Non-pigmented ciliary epithelial cell (primary cell): ENCODE results near the gene TUBE1.
"Not testable (repeated sequence)": the region's sequence is repeated elsewhere in the genome, so short reads cannot be mapped to it uniquely, and the experiment has no call there.

ENCODE experiments used
- DNase-seq: peaks from one replicate; pipeline ENCODE4 v3.0.0-alpha.2; 2010; ENCODE audit warnings: low read depth

Gene TUBE1

DNA sequence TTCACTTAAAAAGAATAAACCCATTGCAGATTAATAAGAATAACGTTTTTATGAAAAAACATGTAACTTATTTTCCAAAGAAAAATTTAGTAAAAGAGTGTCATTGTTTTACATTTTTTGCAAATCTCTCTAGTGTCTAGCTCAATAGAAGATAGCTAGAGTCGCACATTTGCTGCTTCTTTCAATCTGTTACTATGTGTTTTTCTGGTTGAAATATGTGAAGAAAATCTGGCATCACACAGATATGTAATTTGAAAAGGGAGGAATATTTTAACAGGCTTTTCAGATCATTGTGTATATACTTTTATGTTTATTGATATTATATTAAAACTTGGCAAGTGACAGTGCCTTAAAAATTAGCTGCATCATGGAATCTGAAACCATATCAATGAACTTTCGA is 24.3 kb downstream of the TUBE1 start:
- DNase-seq = no peak

DNA sequence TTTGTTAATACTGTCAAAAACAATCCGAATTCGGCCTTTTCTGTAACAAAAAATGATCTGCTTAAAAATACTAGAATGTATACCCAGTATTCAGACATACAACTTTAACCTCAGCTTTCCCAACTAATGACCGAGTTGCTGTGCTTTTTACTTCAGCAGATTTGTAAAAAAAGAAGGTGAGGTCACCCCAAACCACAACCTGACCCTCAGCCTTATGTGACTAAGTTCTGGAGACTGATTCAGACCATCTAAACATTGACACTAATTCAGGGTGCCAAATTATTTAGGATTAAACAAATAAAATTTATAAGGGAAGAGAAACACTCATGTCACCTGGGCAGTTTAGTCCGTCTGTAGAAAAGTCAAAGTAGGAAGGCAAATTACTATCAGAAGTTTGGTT is 25.7 kb downstream of the TUBE1 start:
- DNase-seq = no peak

DNA sequence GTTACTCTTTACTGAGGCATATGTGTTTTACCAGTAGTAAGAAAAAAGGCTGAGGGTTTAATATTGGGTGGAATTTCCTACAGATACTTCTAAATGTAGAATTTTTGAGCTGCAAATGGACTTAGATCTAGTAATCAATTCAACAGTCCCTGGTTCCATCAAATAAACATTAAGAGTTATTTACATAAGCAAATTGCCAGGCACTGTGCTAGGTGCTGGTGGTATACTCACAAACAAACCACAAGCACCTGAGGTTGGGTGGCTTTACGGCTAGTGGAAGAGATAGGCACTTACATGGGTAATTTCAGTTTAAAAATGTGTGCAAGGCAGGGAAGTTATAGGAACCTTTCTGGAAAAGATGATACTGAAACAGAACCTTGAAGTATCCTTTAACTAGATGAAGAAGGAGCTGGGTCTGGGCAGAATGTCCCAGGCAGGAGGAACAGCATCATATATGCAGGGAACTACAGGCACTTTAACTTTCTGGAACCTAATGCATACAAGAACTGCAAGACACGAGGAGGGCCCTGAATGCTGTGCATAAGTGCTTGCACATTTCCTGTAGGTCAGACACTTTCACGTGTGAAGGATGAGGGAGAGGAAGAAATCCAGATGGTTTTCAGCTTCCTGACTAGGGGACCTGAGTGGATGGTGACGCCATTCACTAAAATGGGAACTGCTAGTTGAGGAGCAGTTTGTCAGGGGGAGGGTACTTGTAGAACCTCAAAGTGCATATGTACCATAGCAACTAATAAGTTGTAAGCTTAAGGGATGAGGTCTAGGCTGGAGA is 28.8 kb downstream of the TUBE1 start:
- no peak for DNase-seq

DNA sequence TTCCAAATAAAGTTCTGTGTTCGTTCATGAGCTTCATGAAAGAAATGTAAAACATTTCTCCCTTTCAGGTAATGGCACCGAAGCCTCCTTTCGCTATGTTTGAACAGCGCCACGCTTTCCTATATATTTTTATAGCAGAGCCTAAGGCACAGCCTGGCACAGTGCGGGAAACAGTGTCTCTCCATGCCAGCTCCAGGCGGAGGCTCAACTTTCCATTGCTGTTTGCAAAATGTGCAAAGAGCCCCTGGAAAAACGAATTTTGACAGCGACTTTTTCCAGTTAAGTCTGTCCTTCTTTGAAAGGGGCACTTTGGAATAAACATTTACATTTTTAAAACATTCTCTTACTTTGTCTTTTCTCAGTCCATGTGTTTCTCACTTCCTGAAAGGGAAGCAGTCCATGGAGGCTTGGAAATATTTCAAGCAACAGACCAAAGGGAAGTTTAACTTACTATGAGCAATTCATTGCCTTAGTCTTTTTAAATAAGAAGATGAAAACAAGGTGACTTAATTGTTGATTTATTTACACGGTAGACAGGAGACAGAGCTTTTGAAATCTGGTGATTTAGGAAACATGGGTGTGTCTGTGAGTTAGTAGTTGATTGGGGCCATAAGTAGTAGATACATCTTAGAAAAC is 32.6 kb downstream of the TUBE1 start:
- no peak for DNase-seq

DNA sequence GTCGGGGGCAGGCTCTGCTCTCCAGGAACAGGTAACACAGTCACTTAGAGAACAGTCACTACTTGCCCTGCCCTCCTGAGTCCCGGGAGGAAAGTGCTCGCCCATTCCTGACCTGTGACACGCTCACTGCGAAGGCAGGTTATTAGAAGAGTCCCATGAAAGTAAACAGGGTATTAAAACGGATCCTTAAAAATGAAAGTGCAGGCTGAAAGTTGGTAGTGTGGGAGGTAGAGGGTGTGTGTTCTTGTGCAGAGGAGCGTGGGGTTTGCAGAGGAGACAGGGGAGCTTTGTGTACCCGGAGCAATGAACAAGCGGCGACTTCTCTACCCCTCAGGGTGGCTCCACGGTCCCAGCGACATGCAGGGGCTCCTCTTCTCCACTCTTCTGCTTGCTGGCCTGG is 33.3 kb downstream of the TUBE1 start, which contains the start of gene CCN6:
Gene CCN6, plus strand, starts transcription at position 104 of the 400 bp plus-strand sequence. Its CDS starts 254 bp downstream, at position 358.
- DNase-seq = no peak

DNA sequence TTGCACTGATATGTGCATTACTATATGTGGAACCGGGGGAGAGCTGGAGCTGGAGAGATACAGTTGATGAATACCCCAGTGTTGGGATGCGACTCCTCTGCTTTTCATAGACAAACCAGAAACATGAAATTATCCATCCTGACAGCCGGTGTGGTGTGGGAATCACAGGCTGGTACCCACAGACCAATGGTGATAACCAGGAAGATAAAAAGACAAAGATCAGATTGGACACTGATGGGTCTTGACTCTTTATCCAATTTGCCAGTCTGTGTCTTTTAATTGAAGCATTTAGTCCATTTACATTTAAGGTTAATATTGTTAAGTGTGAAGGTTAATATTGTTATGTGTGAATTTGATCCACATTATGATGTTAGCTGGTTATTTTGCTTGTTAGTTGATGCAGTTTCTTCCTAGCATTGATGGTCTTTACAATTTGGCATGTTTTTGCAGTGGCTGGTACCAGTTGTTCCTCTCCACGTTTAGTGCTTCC is 36.0 kb downstream of the TUBE1 start:
- not testable (repeated sequence) for DNase-seq

DNA sequence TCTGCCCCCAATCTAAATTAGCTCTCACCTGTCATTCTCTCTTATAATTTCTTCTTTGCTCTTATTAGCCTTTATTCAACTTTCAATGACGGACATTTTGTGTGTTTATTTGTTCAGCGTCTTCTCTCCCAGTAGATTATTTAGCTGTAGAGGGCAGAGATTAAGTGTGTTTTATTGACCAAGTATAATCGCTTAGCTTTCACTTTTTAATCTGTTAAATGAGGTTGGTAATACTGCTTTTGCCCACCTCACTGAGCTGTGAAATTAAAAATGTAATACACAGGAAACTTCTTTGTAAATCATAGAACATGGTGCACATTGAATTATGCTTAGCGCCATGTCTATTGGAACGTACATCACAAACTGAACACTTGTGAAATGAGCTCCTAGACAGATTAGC is 36.9 kb downstream of the TUBE1 start:
- DNase-seq = no peak

DNA sequence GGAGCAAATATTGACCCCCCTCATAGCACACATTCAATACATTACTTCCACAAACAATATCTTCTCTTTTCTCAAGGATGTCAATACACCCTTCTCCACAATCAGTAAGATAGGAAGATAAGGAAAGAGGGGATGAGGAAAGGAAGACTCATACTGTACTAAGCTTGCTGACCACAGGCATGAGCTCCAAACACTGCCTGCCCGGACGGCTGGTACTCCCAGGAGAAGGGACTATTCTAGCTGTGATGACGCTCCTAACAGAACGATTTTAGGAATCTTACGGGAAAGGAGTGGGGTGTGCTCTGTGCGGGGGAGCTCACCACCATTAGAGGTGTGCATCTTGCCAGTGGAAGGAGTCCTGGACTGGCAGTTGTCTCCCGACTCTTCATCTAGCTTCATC is 37.3 kb downstream of the TUBE1 start:
- DNase-seq = no peak

DNA sequence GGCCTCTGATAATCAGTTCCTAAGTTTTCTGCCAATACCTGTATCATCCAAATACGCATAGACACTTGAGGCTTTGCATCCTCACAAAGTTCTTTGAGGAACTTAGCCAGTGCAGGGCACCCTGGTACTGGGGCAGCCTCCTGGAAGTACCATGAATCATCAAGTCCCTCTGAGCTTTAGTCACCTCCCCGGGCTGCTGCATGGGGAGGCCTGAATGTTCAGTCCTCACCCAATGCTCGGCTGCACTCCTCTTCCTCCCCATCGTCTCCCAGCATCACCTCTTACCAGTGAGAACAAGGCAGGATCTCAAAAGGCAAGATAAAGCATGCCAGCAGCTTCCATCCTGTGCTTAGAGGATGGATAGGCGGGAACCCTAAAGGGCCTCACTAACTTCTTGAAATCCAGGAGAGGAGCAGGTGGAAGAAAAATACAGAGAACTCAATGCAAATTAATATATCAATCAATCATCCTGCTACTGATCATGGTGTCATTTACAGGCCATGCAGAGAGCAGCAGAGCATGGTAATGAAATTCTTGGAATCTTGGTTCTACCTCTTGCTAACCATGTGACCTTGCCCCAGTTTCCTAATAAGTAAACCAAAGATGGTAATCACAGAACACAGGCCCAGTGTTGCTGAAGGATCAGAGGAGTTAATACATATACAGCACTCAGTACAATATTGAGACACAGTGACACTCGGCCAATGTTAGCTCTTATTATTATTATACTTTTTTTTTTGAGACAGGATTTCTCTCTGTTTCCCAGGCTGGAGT is 38.1 kb downstream of the TUBE1 start:
- DNase-seq = no peak

DNA sequence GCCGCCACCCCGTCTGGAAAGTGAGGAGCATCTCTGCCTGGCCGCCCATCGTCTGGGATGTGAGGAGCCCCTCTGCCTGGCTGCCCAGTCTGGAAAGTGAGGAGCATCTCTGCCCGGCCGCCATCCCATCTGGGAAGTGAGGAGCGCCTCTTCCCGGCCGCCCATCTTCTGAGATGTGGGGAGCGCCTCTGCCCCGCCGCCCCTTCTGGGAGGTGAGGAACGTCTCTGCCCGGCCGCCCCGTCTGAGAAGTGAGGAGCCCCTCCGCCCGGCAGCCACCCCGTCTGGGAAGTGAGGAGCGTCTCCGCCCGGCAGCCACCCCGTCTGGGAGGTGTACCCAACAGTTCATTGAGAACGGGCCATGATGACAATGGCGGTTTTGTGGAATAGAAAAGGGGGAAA is 39.8 kb downstream of the TUBE1 start:
- not testable (repeated sequence) for DNase-seq

DNA sequence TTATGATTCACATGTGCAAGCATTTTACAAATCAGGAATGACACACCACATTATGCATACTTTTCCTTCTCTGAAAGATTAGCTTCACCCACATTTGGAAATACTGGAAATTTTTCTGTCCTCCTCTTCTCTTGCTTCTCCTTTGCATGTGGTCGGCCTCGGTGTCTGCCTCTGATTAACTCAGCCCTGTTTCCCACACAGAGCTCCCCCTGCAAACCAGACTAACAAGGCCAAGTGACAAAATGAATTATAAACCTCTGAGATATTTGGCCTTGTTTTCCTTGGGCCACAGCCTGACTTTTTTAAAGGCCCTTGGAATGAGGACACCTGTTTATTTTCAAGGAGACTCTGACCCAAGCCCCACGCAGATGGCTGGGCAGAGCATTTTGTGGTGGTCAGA is 42.4 kb downstream of the TUBE1 start:
- peak; percentile 86 for DNase-seq

DNA sequence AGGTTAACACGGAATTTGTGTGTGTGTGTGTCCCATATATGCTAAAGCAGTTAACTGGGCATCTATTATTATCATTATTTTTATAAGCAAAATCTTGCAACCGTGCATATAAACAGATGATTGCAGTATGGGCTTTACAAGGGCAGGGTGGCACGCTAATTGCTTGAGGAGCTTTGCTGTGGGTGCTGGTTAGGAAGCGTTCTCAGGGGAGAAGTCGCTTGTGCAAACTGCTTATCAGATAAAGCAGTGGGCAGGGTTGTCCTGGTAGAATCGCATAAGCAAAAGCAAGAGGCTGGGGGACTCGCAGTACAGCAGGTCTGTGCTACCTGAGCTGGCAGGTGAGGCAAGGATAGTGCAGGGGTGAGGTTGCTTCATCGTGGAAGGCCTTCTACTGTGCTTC is 43.1 kb downstream of the TUBE1 start:
- DNase-seq = no peak

DNA sequence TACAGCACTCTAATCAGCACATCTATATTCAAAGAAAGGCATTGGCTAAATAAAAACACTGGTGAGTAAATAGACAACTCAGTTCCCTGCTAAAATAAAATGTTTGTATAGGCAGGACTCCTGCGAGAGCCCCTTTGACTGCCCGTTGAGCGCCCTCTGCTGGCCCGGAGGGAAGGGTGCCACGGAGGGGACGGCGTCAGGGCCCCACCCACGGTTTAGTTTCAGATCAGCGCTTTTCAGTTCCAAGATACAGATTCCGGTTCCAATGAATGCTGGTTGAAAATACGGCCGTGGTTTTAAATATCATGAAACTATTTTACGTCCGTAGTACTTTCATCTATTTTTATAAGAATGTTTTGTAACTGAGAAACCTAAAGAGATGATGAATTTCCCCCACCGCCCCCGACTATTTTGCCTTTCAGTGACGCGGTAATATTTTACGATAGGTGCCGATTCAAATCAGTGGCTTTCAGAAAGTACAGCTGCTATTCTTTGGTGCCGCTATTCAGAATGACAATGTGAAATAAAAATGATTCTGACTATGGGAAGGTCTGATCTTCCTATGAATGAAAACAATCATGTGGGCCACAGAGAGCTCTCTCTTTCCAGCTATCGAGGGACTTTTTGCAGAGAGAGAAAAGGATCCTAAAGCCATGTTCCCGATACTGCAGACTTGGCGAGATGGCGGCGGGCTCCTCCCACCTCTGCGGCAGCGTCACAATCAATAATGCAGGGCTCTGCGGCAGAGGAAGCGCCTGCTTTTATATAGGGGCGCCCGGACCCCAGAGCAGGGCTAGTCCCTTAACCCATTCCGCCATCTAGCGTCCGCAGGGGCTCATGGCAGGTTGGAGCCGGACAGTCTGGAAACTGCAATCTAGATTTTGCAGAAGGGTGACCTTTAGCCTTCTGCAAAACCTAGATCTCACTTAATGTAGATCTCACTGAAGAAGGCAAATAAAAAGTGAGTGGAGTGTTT is 44.0 kb downstream of the TUBE1 start:
- peak; percentile 69 for DNase-seq

DNA sequence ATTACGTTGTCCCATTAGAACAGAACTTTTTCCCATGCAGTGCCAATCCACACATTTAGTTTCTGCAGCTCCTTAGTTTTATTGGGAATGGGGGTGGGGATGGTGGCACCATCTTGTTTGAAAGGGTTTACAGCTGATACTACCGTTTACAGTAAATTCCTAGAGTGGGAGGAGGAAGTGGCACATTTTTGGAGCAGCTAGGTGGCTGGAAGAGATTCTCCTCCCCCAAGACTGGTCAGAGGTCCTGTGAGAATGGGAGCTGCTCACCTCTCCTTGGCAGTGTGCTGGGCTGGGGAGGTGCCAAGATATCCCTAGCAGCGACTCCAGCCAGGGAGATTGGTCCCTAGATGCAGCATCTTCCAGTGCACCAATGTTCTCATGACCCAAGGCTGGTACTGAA is 45.7 kb downstream of the TUBE1 start:
- DNase-seq = no peak

DNA sequence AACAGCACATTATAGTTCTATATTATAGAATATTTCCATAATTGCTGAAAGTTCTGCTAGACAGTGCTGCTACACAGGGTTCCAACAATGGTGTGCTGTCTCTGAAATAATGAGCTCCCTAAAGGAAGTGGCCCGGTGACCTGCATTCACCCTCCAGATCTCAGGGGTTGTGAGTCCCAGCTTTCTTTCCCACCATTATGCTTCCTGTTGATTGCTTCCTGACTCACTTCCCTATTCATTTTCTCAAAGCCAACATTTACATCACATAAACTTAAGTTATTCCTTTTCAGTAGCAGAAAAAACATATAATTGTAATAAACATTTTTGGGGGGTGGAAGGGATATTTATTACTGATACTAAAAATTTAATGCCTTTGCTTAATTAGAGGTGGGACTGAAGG is 46.3 kb downstream of the TUBE1 start:
- no peak for DNase-seq

DNA sequence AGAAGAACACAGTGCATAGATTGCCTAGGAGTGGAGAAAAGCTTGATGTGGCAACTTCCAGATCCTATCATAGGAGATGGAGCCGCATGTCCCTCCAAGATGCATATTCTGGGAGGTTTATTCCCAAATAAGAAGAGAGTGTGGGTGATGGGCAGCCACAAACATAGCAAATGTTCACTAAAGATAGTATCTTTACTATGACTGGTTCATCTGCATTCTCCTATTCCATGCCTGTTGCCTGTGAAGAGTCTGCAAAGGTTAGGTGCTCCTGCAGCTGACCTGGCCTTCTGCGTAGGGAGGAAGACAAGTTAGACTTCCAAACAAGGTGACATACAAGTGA is 47.9 kb downstream of the TUBE1 start:
- DNase-seq = no peak

DNA sequence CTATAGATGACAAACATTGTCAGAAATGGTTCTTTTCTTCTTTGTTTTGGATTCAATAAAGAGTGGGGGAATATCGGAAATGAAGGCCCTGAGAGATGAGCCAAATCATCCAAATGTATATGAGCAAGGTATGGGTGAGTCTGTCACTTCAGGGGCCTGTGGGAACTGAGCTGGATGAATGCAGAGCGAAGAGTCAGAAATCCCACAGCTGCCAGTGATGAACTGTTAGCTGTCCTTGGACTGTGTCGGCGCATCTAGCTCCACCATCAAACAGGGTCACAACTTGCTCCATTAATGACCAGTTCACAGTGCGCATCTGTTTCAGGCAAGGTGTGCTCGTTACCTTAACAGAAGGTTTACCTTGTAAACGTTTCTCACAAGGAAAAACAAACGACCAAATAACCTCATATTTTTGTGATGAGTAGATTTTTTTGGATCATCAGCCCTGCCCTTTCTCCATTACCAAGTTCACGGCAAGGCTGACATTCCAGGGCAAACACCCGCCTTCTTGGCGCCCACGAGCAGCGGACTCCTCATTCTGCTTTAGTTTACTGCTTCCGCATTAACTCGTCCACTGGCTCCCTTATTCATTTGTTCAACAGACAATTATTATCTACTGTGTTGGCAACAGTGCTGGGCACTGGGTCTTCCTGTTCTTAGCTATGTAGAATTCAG is 48.4 kb downstream of the TUBE1 start:
- DNase-seq = no peak

DNA sequence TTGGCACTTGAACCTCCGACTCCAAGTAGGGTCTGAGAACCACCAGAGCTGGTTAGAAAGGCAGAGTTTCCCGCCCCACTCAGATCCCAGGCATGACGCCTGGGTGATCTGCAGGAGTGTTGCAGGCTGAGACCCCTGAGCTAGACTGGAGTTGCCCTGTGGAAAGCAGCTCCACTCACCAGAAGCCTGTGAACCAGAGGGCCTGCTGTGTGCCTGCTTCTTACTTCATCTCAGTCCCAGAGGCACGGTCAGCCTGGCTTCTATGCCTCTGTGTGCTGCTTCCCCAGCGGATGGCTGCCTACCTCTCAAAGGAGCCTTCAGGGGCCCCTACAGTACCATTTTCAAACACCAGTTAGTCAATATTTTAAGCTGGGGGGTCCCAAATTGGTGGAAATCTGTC is 49.0 kb downstream of the TUBE1 start:
- DNase-seq = no peak

DNA sequence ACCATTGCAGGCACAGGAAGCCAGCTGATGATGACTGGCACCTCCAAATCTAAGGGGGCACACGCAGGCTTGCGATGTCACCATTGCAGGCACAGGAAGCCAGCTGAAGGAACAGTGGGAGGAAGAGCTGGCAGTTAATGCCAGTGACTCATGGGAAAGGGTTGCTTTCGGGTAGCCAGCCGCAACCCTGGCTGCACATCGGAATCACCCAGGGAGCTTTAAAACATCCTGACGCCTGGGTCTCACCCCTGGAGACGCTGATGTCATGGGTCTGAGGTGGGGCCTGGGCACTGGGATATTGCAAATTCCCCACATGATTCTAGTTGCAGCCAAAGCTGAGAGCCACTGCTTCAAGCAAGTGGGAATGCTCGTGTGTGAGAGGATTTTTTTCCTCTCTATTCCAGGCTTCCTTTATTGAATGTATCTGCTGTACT is 49.5 kb downstream of the TUBE1 start:
- DNase-seq = peak; percentile 67

DNA sequence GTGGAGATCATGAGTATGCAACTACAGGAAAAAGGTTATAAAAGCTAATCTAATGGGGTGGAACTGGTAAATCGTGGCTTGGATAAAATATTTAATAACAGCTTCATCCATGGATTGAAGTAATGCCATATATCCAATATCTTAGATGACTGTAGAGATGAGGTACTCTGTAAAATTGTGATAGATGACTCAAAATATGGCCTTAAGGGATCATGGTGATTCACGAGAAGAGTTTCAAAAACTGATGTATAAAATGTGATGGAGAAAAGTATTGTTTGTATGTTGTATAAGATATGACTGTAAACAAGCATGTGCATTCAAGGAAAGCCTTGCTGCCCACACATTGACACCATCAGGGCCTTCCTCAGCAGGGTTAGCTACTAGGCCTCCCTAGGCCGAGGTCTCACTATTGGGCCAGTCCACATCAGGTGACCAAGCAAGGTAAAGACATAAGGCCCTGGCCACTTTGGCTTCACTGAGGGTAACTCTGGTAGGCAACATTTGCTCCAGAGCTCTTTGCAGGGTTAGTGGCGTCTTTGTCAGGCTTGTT is 51.1 kb downstream of the TUBE1 start:
- no peak for DNase-seq

DNA sequence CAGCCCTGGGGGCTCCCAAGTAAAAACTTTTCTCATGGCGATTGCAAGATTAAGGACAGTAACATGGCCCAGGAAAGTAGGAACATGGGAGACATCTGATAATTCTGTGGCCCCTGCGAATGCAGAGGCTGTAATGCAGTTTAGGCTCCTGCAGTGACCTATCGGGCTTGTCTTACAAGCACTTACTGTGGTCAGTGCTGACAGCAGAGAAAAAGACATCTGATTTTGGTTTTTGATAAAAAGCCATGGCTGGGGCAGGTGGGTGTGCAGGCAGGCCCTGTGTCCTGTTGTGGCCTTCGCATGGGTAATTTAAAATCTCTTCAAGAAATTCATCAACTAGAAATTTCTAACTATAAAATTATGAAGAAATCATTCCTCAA is 52.7 kb downstream of the TUBE1 start:
- DNase-seq = no peak
